ENCODE measurements around the gene PPME1. TPM values are rescaled to one million over a fixed set of nuclear protein-coding genes. Genes with fewer than 3 reads are reported as not detected.

Gene PPME1
- total RNA-seq, 1 donor from 2014 or later: 53.4 TPM

DNA sequence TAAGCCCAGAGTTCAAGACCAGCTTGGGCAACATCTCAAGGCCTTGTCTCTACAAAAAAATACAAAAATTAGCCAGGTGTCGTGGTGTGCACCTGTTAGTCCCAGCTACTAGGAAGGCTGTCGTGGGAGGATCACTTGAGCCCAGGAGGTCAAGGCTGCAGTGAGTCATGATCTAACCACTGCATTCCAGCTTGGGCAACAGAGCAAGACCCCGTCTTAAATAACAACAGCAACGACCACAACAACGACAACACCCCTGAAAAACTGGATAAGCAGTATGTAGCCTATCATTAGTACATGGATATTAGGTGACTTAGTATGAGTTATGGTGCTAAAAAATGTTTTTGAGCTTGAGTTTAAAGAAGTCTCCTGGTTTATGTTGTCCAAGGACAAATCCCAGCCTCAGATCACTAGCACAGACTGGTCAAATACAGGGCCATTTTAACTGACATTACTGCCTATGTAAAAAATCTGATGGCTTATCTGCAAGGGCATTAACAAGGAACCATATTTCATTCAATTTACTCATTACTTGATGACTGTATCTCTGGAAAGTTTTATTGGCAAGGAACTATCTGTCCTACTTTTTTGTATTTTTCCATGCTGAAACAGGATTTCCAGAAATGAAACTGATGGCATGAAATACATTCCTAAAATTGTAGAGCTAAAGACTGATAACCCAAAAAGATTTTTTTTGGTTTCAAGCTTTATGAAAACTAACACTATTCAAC is 23.7 kb upstream of the PPME1 start:
- H3K9me3 Mint-ChIP-seq: no peaks in the 10 kb centered on the region
- H3K27me3 Mint-ChIP-seq (ENCODE audit: low read depth): no peaks in the 10 kb centered on the region
- no peak overlapping the region for H3K4me3 Mint-ChIP-seq

DNA sequence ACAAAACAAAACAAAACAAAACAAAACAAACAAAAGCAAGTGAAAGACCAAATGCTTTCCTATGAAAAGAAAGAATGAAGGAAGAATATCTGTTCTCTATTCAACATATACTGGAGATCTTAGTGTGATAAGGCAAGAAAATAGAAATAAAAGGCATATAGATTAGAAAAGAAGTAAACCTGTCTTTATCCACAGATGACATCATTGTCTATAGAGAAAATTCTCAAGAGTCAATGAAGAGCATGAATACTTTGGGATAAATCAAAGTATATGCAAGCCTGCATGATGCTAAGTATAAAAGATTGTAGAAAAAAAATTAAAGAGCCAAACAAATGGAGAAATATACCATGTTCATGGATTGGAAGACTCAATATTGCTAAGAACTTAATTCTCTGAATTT is 17.9 kb upstream of the PPME1 start:
- peaks cover 8% of the 10 kb centered on the region for H3K4me1 Mint-ChIP-seq
- TF ChIP-seq, protein P1, sequence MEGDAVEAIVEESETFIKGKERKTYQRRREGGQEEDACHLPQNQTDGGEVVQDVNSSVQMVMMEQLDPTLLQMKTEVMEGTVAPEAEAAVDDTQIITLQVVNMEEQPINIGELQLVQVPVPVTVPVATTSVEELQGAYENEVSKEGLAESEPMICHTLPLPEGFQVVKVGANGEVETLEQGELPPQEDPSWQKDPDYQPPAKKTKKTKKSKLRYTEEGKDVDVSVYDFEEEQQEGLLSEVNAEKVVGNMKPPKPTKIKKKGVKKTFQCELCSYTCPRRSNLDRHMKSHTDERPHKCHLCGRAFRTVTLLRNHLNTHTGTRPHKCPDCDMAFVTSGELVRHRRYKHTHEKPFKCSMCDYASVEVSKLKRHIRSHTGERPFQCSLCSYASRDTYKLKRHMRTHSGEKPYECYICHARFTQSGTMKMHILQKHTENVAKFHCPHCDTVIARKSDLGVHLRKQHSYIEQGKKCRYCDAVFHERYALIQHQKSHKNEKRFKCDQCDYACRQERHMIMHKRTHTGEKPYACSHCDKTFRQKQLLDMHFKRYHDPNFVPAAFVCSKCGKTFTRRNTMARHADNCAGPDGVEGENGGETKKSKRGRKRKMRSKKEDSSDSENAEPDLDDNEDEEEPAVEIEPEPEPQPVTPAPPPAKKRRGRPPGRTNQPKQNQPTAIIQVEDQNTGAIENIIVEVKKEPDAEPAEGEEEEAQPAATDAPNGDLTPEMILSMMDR (conservative IDR thresholded peaks at IDR 0.05): no peak
- no peak overlapping the region for H3K27ac Mint-ChIP-seq (ENCODE audit: unreplicated experiment)
- no peaks in the 10 kb centered on the region for H3K27me3 Mint-ChIP-seq (ENCODE audit: low read depth)
- H3K4me3 Mint-ChIP-seq: no peak overlapping the region
- H3K36me3 Mint-ChIP-seq (ENCODE audit: low read depth): peaks cover 19% of the 10 kb centered on the region
- H3K9me3 Mint-ChIP-seq: no peaks in the 10 kb centered on the region
- no peak for DNase-seq (ENCODE audit: low read depth, low spot score)

More for the DNA sequence above, 23.7 kb upstream of the PPME1 start:
- DNase-seq (ENCODE audit: low read depth, low spot score): no peak
- TF ChIP-seq, protein P1 (conservative IDR thresholded peaks at IDR 0.05): no peak
- H3K4me1 Mint-ChIP-seq: peaks cover 5% of the 10 kb centered on the region
- H3K27ac Mint-ChIP-seq (ENCODE audit: unreplicated experiment): no peak overlapping the region
- H3K36me3 Mint-ChIP-seq (ENCODE audit: low read depth): peaks cover 8% of the 10 kb centered on the region

DNA sequence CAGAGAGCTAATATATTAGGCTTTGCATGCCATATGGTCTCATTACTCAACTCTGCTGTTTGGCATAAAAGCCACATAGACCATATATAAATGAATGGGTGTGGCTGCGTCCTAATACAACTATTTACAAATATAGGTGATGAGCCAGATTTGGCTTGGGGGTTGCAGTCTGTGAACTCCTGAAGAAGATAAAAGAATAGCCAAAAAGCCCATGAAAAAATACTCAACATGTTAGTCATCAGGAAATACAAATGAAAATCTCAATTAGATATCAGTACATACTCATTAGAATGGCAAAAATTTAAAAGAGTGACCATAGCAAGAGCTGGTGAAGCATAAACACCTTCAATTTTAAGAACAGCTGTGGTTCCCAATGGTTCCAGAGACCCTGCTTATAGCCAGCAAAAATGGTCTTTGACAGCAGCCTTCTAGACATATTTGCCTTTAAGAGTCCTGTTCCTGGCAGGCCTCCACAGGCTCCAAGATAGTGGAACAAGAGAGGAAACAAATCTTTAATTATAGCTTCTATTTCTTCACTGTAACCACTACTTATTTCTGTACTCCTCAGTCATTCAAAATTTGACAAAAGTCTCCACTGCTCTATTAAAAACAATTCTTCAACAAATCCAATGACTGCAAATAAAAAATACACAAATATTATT is 16.3 kb upstream of the PPME1 start:
- Mint-ChIP-seq H3K4me3 (no peak overlapping the region), H3K36me3 (ENCODE audit: low read depth) (peaks cover 21% of the 10 kb centered on the region), H3K4me1 (peaks cover 5% of the 10 kb centered on the region), H3K27me3 (ENCODE audit: low read depth) (no peaks in the 10 kb centered on the region), H3K9me3 (no peaks in the 10 kb centered on the region), H3K27ac (ENCODE audit: unreplicated experiment) (no peak overlapping the region)
- no peak for DNase-seq (ENCODE audit: low read depth, low spot score)
- TF ChIP-seq, protein P1 (conservative IDR thresholded peaks at IDR 0.05): no peak

DNA sequence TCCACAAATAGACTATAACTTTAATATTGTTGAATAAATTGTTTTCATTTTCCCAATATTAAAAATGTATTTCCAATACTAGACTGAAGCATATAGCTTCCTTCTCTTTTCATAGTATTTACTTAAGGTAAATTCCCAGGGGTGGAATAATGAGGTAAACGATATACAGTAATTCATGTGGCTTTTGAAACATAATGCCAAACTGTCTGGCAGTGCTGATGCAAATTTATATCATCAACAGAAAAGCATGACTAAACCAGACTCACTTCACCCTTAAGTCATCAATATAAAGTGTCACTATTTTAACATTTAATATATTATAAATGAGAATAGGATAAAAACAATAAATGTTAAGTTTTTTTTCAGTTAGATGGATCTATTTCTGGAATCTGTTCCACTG is 13.9 kb upstream of the PPME1 start:
- TF ChIP-seq, protein P1 (conservative IDR thresholded peaks at IDR 0.05): no peak
- H3K4me3 Mint-ChIP-seq: no peak overlapping the region

DNA sequence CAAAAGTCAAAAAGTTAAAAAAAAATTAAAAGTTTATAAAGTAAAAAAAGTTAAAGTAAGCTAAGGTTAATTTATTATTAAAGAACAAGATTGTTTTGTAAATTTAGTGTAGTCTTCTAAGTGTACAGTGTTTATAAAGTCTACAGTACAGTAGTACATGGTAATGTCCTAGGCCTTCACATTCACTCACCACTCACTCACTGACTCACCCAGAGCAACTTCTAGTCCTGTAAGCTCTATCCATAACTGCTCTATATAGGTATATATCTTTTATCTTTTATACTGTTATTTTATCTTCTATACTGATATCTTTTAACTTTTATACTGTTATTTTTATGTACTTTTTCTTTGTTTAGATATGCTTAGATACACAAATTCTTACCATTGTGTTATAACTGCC is 11.4 kb upstream of the PPME1 start:
- Mint-ChIP-seq H3K4me3 (no peak overlapping the region), H3K27ac (ENCODE audit: unreplicated experiment) (no peak overlapping the region), H3K36me3 (ENCODE audit: low read depth) (peaks cover 20% of the 10 kb centered on the region), H3K4me1 (peaks cover 4% of the 10 kb centered on the region), H3K27me3 (ENCODE audit: low read depth) (no peaks in the 10 kb centered on the region), H3K9me3 (no peaks in the 10 kb centered on the region)
- no peak for DNase-seq (ENCODE audit: low read depth, low spot score)
- TF ChIP-seq, protein P1 (conservative IDR thresholded peaks at IDR 0.05): no peak

More for the DNA sequence above, 13.9 kb upstream of the PPME1 start:
- H3K27me3 Mint-ChIP-seq (ENCODE audit: low read depth): no peaks in the 10 kb centered on the region
- DNase-seq (ENCODE audit: low read depth, low spot score): no peak
- peaks cover 4% of the 10 kb centered on the region for H3K4me1 Mint-ChIP-seq
- H3K36me3 Mint-ChIP-seq (ENCODE audit: low read depth): peaks cover 30% of the 10 kb centered on the region
- H3K9me3 Mint-ChIP-seq: no peaks in the 10 kb centered on the region
- H3K27ac Mint-ChIP-seq (ENCODE audit: unreplicated experiment): no peak overlapping the region

Measured in neural crest cell (in vitro differentiated cells).